Uterus (tissue), 4 donors: ENCODE data around the gene MEGF9. TPM values are rescaled to one million over a fixed set of nuclear protein-coding genes. Genes with fewer than 3 reads are reported as not detected.

Experiments
- DNase-seq, 2 donors: peaks; one replicate each; pipeline ENCODE4 v3.0.0-alpha.2; 2019 to 2020
- H3K27ac ChIP-seq, 2 donors: fragments of 200-600 bp; sonication (generic); 1 replicate in 1 of 2; 2 replicates in 1 of 2; pipeline ENCODE4 v1.5.1; 2016 to 2018
- H3K27me3 ChIP-seq, 2 donors: fragments of 200-600 bp; sonication (generic); one replicate each; pipeline ENCODE4 v1.5.1; 2018 to 2019; ENCODE audit warnings: control low read depth in 1 of 2
- H3K36me3 ChIP-seq, 2 donors: fragments of 200-600 bp; sonication (generic); one replicate each; pipeline ENCODE4 v1.5.1; 2019; ENCODE audit warnings: control low read depth in 1 of 2
- H3K4me1 ChIP-seq, 2 donors: fragments of 200-600 bp; sonication (generic); one replicate each; pipeline ENCODE4 v1.5.1; 2018 to 2019; ENCODE audit warnings: control low read depth in 1 of 2
- H3K4me3 ChIP-seq, 2 donors: fragments of 200-600 bp; sonication (generic); 1 replicate in 1 of 2; 2 replicates in 1 of 2; pipeline ENCODE4 v1.5.1; 2018 to 2019; ENCODE audit warnings: mild to moderate bottlenecking in 1 of 2
- H3K9me3 ChIP-seq, 2 donors: fragments of 200-600 bp; sonication (generic); one replicate each; pipeline ENCODE4 v1.5.1; 2019; ENCODE audit warnings: control low read depth in 1 of 2
- POLR2A ChIP-seq, 2 donors: fragments of 450-650 bp; IDR thresholded peaks; one replicate each; pipeline ENCODE4 v1.6.1; 2016; ENCODE audit warnings: antibody characterized with exemption in 2 of 2, mild to moderate bottlenecking in 1 of 2, moderate library complexity in 1 of 2
- intact Hi-C: fragments of 100-400 bp; cut with DNase I; formaldehyde crosslinking; loops from one replicate; pipeline ENCODE4 v1.15.1; 2023; ENCODE audit warnings: low total_unique reads
- total RNA-seq, 4 donors: library from RNA; depleted of rRNA in 3 of 4; stranded (reverse); fragments of >200 nt in 3 of 4; gene quantifications; one replicate each; pipeline versions ENCODE4 v1.1.0 to v1.2.4, GENCODE V29; 2014 to 2023
- TF ChIP-seq, protein P1 (sequence below), 4 experiments: fragments of 200-600 bp in 2 of 4; fragments of 450-650 bp in 2 of 4; sonication (generic) in 2 of 4; IDR thresholded peaks; one replicate each; pipeline ENCODE4 v1.5.1; 2016 to 2019; ENCODE audit warnings: antibody characterized with exemption in 4 of 4, mild to moderate bottlenecking in 2 of 4, moderate library complexity in 1 of 4
- donor health status: DM: yes; HTN: yes; CAD: no.

Gene MEGF9
- total RNA-seq, 4 donors from 2014 or later = 6.1 to 16.2 (median 13.1) TPM

DNA sequence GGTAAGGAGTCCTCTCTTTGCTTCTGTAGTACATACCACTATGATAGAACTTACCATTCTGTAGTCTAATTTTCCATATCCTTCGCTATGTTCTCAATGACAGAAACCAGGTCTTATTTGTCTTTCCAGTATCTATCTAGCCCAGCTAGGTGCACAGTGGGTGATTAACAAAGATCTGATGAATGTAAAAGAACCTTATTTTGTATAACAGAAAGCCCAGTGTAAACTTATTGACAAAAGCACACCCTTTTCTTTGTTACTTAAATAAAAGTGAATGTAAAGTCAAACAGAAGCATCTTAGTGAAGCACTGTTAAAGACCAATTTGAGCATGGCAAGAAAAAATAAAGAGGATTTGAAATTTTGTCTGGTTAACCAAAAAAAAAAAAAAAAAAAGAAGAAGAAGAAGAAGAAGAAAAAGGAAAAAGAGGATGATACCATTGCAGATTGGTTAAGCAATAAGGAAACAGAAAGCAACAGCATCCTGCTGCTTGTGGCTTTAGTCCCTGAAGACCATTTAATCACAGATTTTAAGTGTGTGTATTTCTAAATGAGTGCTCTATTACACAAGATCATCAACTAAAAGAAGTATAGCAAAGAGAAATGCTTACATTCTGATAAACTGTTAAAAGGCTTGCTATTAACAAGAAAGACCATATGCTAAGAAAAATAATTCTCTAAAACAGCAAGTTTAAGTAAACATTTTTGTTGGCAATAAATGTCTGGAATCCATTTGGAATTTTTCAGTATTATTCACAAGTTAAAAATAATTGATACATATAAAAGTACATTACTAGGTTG lies 21.2 kb downstream of the MEGF9 start:
- H3K36me3 ChIP-seq = no peaks in the 10 kb centered on the region
- TF ChIP-seq, protein P1, sequence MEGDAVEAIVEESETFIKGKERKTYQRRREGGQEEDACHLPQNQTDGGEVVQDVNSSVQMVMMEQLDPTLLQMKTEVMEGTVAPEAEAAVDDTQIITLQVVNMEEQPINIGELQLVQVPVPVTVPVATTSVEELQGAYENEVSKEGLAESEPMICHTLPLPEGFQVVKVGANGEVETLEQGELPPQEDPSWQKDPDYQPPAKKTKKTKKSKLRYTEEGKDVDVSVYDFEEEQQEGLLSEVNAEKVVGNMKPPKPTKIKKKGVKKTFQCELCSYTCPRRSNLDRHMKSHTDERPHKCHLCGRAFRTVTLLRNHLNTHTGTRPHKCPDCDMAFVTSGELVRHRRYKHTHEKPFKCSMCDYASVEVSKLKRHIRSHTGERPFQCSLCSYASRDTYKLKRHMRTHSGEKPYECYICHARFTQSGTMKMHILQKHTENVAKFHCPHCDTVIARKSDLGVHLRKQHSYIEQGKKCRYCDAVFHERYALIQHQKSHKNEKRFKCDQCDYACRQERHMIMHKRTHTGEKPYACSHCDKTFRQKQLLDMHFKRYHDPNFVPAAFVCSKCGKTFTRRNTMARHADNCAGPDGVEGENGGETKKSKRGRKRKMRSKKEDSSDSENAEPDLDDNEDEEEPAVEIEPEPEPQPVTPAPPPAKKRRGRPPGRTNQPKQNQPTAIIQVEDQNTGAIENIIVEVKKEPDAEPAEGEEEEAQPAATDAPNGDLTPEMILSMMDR (IDR thresholded peaks at IDR 0.05) = no peak
- no peak for TF ChIP-seq POLR2A (IDR thresholded peaks at IDR 0.05)
- no peaks in the 10 kb centered on the region for H3K4me1 ChIP-seq
- no peaks in the 10 kb centered on the region for H3K27me3 ChIP-seq
- intact Hi-C loops = no loop called here
- no peak for DNase-seq
- H3K27ac ChIP-seq = no peak overlapping the region
- H3K9me3 ChIP-seq = no peaks in the 10 kb centered on the region
- no peak overlapping the region for H3K4me3 ChIP-seq

DNA sequence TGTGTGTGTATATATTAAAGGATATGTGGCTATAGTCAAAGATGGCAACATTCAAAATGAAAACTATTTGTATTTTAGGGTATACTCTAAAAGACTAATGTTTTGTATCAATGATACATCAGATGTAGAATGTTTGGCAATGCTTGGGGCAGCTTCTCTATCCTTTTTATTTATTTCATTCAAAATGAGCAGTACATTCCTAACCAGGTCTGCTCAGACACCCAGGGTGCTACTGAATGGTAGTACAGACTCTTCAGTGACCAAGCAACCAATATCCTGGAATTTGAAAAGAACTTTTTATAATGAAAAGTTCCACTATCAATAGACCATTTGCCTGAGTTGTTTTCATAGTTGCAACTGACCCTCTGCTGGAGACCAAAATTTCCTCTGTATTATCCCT lies 23.9 kb downstream of the MEGF9 start:
- intact Hi-C loops = no loop called here
- Histone ChIP-seq H3K27ac (no peak overlapping the region), H3K4me3 (no peak overlapping the region), H3K9me3 (no peaks in the 10 kb centered on the region), H3K27me3 (no peaks in the 10 kb centered on the region), H3K36me3 (no peaks in the 10 kb centered on the region), H3K4me1 (no peaks in the 10 kb centered on the region)
- no peak for DNase-seq
- TF ChIP-seq, protein P1 (IDR thresholded peaks at IDR 0.05) = no peak
- no peak for TF ChIP-seq POLR2A (IDR thresholded peaks at IDR 0.05)

DNA sequence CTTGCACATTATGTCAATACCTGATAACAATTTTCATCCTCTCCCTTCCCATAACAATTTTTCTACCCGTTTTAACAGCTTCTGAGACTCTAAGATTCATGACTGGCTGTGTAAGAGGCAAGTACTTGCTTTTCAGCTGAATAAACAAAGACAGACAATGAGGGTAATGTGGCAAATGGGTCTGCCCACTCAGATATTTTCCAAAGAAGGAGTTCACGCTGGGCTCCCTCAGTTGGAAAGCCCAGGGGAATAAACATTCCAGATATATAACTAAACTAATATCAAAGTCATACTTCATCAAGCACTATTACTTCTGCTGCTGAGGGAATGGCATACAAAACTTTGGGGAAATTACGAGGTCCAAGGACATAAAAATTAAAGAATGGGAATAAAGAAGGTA lies 24.4 kb downstream of the MEGF9 start:
- Histone ChIP-seq H3K27me3 (no peaks in the 10 kb centered on the region), H3K4me3 (no peak overlapping the region), H3K4me1 (no peaks in the 10 kb centered on the region), H3K27ac (no peak overlapping the region), H3K36me3 (no peaks in the 10 kb centered on the region), H3K9me3 (no peaks in the 10 kb centered on the region)
- DNase-seq = no peak
- intact Hi-C loops = no loop called here
- TF ChIP-seq, protein P1 (IDR thresholded peaks at IDR 0.05) = no peak
- no peak for TF ChIP-seq POLR2A (IDR thresholded peaks at IDR 0.05)

DNA sequence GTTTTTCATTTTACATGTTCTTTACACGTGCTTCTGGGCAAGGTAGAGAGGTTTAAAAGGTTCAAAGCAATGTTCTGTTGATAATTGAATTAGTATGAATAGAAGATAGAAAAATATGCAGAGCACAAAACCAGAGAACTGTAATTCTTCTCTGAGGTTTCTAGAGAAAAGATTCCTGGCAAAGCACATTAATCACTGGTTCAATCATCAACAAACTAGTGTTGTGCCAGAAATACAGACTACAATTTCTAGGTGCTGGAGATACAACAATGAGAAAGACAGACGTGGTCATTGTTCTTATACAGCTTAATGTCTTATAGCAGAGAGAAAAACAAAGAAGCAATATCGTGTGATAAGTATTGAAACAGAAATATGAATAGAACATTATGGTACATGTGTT lies 25.5 kb downstream of the MEGF9 start:
- Histone ChIP-seq H3K36me3 (no peaks in the 10 kb centered on the region), H3K27me3 (no peaks in the 10 kb centered on the region), H3K27ac (no peak overlapping the region), H3K9me3 (no peaks in the 10 kb centered on the region), H3K4me1 (no peaks in the 10 kb centered on the region), H3K4me3 (no peak overlapping the region)
- TF ChIP-seq, protein P1 (IDR thresholded peaks at IDR 0.05) = no peak
- no peak for TF ChIP-seq POLR2A (IDR thresholded peaks at IDR 0.05)
- DNase-seq = no peak
- intact Hi-C loops = no loop called here

DNA sequence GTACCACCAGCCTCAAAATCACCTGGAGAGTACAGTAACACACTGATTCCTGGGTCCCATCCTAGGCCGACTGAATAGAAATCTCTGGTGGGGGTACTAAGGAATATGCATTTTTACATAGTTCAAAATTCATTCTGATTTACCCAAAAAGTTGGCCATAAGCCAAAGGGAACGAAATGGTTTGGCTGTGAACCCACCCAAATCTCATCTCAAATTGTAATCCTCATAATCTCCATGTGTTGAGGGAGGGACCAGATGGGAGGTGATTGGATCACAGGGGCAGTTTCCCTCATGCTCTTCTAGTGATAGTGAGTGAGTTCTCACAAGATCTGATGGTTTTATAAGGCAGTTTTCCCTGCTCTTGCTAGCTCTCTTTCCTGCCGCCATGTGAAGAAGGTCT lies 31.1 kb downstream of the MEGF9 start:
- Histone ChIP-seq H3K9me3 (no peaks in the 10 kb centered on the region), H3K4me1 (no peaks in the 10 kb centered on the region), H3K27me3 (no peaks in the 10 kb centered on the region), H3K4me3 (no peak overlapping the region), H3K27ac (no peak overlapping the region), H3K36me3 (no peaks in the 10 kb centered on the region)
- TF ChIP-seq POLR2A (IDR thresholded peaks at IDR 0.05) = no peak
- TF ChIP-seq, protein P1 (IDR thresholded peaks at IDR 0.05) = no peak
- intact Hi-C loops = no loop called here
- DNase-seq = no peak
